ENCODE measurements around the gene LCP1.

- TF ChIP-seq, protein P1, sequence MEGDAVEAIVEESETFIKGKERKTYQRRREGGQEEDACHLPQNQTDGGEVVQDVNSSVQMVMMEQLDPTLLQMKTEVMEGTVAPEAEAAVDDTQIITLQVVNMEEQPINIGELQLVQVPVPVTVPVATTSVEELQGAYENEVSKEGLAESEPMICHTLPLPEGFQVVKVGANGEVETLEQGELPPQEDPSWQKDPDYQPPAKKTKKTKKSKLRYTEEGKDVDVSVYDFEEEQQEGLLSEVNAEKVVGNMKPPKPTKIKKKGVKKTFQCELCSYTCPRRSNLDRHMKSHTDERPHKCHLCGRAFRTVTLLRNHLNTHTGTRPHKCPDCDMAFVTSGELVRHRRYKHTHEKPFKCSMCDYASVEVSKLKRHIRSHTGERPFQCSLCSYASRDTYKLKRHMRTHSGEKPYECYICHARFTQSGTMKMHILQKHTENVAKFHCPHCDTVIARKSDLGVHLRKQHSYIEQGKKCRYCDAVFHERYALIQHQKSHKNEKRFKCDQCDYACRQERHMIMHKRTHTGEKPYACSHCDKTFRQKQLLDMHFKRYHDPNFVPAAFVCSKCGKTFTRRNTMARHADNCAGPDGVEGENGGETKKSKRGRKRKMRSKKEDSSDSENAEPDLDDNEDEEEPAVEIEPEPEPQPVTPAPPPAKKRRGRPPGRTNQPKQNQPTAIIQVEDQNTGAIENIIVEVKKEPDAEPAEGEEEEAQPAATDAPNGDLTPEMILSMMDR (IDR thresholded peaks at IDR 0.05): no peak
- no peak for TF ChIP-seq POLR2A (IDR thresholded peaks at IDR 0.05)
Measured at GRCh38 chr13:46158222-46158621, 23.8 kb downstream of the LCP1 start.

Data from uterus (tissue), 2 donors.